GM12878 (cell line): Measurements from ENCODE around the gene GLT1D1.

Experiments used
- CBFB ChIP-seq: IDR thresholded peaks from 2 replicates; pipeline ENCODE4 v1.6.1; 2016; ENCODE audit warnings: antibody characterized with exemption, low read depth
- CTCF ChIP-seq, 3 experiments: IDR thresholded peaks in 2 of 3; conservative IDR thresholded peaks in 1 of 3; 2 replicates each; pipeline ENCODE4 v1.5.1; 2011; ENCODE audit warnings: low read depth in 3 of 3, low read length in 3 of 3, mild to moderate bottlenecking in 3 of 3, control low read depth in 2 of 3, moderate library complexity in 2 of 3, inconsistent platforms in 1 of 3, mixed read lengths in 1 of 3; ENCODE audit not compliant: control insufficient read depth in 2 of 3, insufficient read depth in 1 of 3; ENCODE audit errors: extremely low read depth in 1 of 3
- HDAC6 ChIP-seq: fragments of 200-600 bp; sonication (generic); IDR thresholded peaks from one replicate; pipeline ENCODE4 v1.8.0; 2017; ENCODE audit warnings: antibody characterized with exemption; ENCODE audit not compliant: unreplicated experiment
- JUND ChIP-seq: IDR thresholded peaks from 2 replicates; pipeline ENCODE4 v1.6.1; 2012; ENCODE audit warnings: low read depth, mild to moderate bottlenecking, low read length, improper control_type of control experiment, moderate library complexity
- KLF5 ChIP-seq: fragments of 450-650 bp; IDR thresholded peaks from 2 replicates; pipeline ENCODE4 v1.6.1; 2014; ENCODE audit warnings: mild to moderate bottlenecking; ENCODE audit not compliant: partially characterized antibody
- RAD51 ChIP-seq: fragments of 450-650 bp; IDR thresholded peaks from 2 replicates; pipeline ENCODE4 v1.6.1; 2016; ENCODE audit warnings: moderate library complexity, mild to moderate bottlenecking, inconsistent platforms
- SMC3 ChIP-seq: IDR thresholded peaks from 2 replicates; pipeline ENCODE4 v1.6.1; 2011; ENCODE audit warnings: low read length, improper control_type of control experiment, borderline replicate concordance
- TF ChIP-seq, protein P1 (sequence below): fragments of 450-650 bp; IDR thresholded peaks from 2 replicates; pipeline ENCODE4 v1.6.1; 2017; ENCODE audit warnings: mild to moderate bottlenecking

GRCh38 chr12:128973883-128974681 is 120.8 kb downstream of the GLT1D1 start:
- TF ChIP-seq CTCF (IDR thresholded peaks at IDR 0.05 in 2 of 3, conservative IDR thresholded peaks at IDR 0.05 in 1 of 3; ENCODE audit: control insufficient read depth in 2 of 3, extremely low read depth in 1 of 3, insufficient read depth in 1 of 3, low read depth in 3 of 3, low read length in 3 of 3) = no peak
- no peak for TF ChIP-seq JUND
- no peak for TF ChIP-seq SMC3
- TF ChIP-seq HDAC6 = no peak
- TF ChIP-seq, protein P1, sequence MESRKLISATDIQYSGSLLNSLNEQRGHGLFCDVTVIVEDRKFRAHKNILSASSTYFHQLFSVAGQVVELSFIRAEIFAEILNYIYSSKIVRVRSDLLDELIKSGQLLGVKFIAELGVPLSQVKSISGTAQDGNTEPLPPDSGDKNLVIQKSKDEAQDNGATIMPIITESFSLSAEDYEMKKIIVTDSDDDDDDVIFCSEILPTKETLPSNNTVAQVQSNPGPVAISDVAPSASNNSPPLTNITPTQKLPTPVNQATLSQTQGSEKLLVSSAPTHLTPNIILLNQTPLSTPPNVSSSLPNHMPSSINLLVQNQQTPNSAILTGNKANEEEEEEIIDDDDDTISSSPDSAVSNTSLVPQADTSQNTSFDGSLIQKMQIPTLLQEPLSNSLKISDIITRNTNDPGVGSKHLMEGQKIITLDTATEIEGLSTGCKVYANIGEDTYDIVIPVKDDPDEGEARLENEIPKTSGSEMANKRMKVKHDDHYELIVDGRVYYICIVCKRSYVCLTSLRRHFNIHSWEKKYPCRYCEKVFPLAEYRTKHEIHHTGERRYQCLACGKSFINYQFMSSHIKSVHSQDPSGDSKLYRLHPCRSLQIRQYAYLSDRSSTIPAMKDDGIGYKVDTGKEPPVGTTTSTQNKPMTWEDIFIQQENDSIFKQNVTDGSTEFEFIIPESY = no peak
- TF ChIP-seq RAD51 = no peak
- TF ChIP-seq CBFB = no peak
- no peak for TF ChIP-seq KLF5
